HCT116 (cell line): Measurements from ENCODE around the gene CLCN1. TPM values are rescaled to one million over a fixed set of nuclear protein-coding genes. Genes with fewer than 3 reads are reported as not detected.

Source experiments
- ATAC-seq: fragments of 200-7000 bp; cut with Tn5 transposase; 2 replicates; pipeline ENCODE4 v1.9.1; 2020; ENCODE audit warnings: mild to moderate bottlenecking, moderate library complexity
- BruUV-seq: library from RNA; stranded (reverse); fragments of 400-500 nt; replicated peaks from 2 replicates; lab custom pipeline; 2021; lab: Mats Ljungman, UMichigan
- CTCF ChIA-PET: fragments of 300-600 bp; sonication (Branson Sonifier 250); formaldehyde crosslinking; loops from one replicate; lab custom pipeline; 2021; ENCODE audit warnings: antibody characterized with exemption; lab: Charles Lee
- POLR2A ChIA-PET: fragments of 300-600, 350-600 bp; sonication (Branson Sonifier 250); formaldehyde crosslinking; loops from one replicate; lab custom pipeline; 2021; ENCODE audit warnings: antibody characterized with exemption; lab: Charles Lee
- RAD21 ChIA-PET, 2 experiments: fragments of 300-600 bp; sonication (Branson Sonifier 250); formaldehyde crosslinking; loops; one replicate each; lab custom pipeline; 2023; ENCODE audit warnings: low total read pairs in 2 of 2; ENCODE audit not compliant: uncharacterized antibody in 2 of 2, unreplicated experiment in 2 of 2, low non-redundant PET in 1 of 2; lab: Charles Lee
- DNase-seq: peaks from one replicate; pipeline ENCODE4 v3.0.0-alpha.2; 2010; ENCODE audit warnings: low read depth, low spot score
- H2AFZ ChIP-seq: fragments of 200-600 bp; shearing (Covaris generic), sonication (generic); 2 replicates; pipeline ENCODE4 v1.6.1; 2017; ENCODE audit warnings: low read depth, mixed run types, mixed read lengths, antibody characterized with exemption, low read length; ENCODE audit not compliant: poor library complexity, severe bottlenecking
- H3K27ac ChIP-seq: 2 replicates; pipeline ENCODE4 v1.5.1; 2012; ENCODE audit warnings: low read depth, low read length
- H3K27me3 ChIP-seq: fragments of 200-600 bp; sonication (generic); 2 replicates; pipeline ENCODE4 v1.6.1; 2016; ENCODE audit warnings: mixed run types, low read length, mixed read lengths; ENCODE audit not compliant: insufficient read depth
- H3K36me3 ChIP-seq, 2 experiments: fragments of 200-500 bp in 1 of 2; fragments of 200-600 bp in 1 of 2; sonication (Bioruptor generic) in 1 of 2; sonication (generic) in 1 of 2; 2 replicates each; pipeline versions ENCODE4 v1.5.1 to v1.6.1; 2014 to 2016; ENCODE audit warnings: low read length in 2 of 2, inconsistent platforms in 1 of 2, mixed read lengths in 1 of 2, mixed run types in 1 of 2; ENCODE audit not compliant: insufficient read depth in 2 of 2, control insufficient read depth in 1 of 2
- H3K4me1 ChIP-seq, 2 experiments: fragments of 200-600 bp in 1 of 2; sonication (generic) in 1 of 2; 2 replicates each; pipeline versions ENCODE4 v1.5.1 to v1.6.1; 2012 to 2017; ENCODE audit warnings: low read length in 2 of 2, inconsistent platforms in 1 of 2, mild to moderate bottlenecking in 1 of 2, mixed read lengths in 1 of 2, mixed run types in 1 of 2, moderate library complexity in 1 of 2; ENCODE audit not compliant: insufficient read depth in 2 of 2, control insufficient read depth in 1 of 2
- H3K4me2 ChIP-seq: fragments of 200-600 bp; sonication (generic); 2 replicates; pipeline ENCODE4 v1.6.1; 2017; ENCODE audit warnings: mixed run types, low read length, mixed read lengths
- H3K4me3 ChIP-seq, 2 experiments: fragments of 200-600 bp in 1 of 2; sonication (generic) in 1 of 2; replicated peaks in 1 of 2; 2 replicates each; pipeline ENCODE4 v1.5.1; 2011 to 2016; ENCODE audit warnings: low read length in 2 of 2, control low read depth in 1 of 2, low read depth in 1 of 2, mild to moderate bottlenecking in 1 of 2, mixed read lengths in 1 of 2, mixed run types in 1 of 2
- H3K79me2 ChIP-seq: fragments of 200-600 bp; sonication (generic); 2 replicates; pipeline ENCODE4 v1.6.1; 2017; ENCODE audit warnings: mild to moderate bottlenecking, mixed run types, low read length, moderate library complexity, mixed read lengths; ENCODE audit not compliant: insufficient read depth
- H3K9ac ChIP-seq: fragments of 200-600 bp; sonication (generic); 2 replicates; pipeline ENCODE4 v1.6.1; 2016; ENCODE audit warnings: low read length, mixed read lengths
- H3K9me2 ChIP-seq: fragments of 200-600 bp; sonication (generic), shearing (Covaris generic); 2 replicates; pipeline ENCODE4 v1.6.1; 2017; ENCODE audit warnings: mixed run types, mild to moderate bottlenecking, moderate library complexity; ENCODE audit not compliant: insufficient read depth
- H3K9me3 ChIP-seq, 2 experiments: fragments of 200-500 bp in 1 of 2; fragments of 200-600 bp in 1 of 2; sonication (Bioruptor generic) in 1 of 2; sonication (generic) in 1 of 2; 2 replicates each; pipeline ENCODE4 v1.6.1; 2014 to 2017; ENCODE audit warnings: low read length in 2 of 2, mixed read lengths in 2 of 2, inconsistent platforms in 1 of 2, low read depth in 1 of 2, mild to moderate bottlenecking in 1 of 2, mixed run types in 1 of 2, moderate library complexity in 1 of 2; ENCODE audit not compliant: control insufficient read depth in 1 of 2, insufficient read depth in 1 of 2
- H4K20me1 ChIP-seq: fragments of 200-600 bp; sonication (generic), shearing (Covaris generic); 2 replicates; pipeline ENCODE4 v1.6.1; 2017; ENCODE audit warnings: mixed run types, mild to moderate bottlenecking, moderate library complexity; ENCODE audit not compliant: insufficient read depth
- ATF3 ChIP-seq: IDR thresholded peaks from 2 replicates; pipeline ENCODE4 v1.6.1; 2012
- CBX3 ChIP-seq: IDR thresholded peaks from 2 replicates; pipeline ENCODE4 v1.6.1; 2012; ENCODE audit warnings: low read depth
- EGR1 ChIP-seq: IDR thresholded peaks from 2 replicates; pipeline ENCODE4 v1.6.1; 2012; ENCODE audit warnings: low read depth
- EZH2 ChIP-seq: fragments of 200-600 bp; sonication (generic); IDR thresholded peaks from 2 replicates; pipeline ENCODE4 v1.6.1; 2017; ENCODE audit warnings: antibody characterized with exemption, mixed run types
- EZH2phosphoT487 ChIP-seq: fragments of 200-600 bp; IDR thresholded peaks from 2 replicates; pipeline ENCODE4 v1.6.1; 2018; ENCODE audit warnings: antibody characterized with exemption, borderline replicate concordance
- FOSL1 ChIP-seq: IDR thresholded peaks from 2 replicates; pipeline ENCODE4 v1.6.1; 2012; ENCODE audit warnings: low read depth
- JUND ChIP-seq: IDR thresholded peaks from 2 replicates; pipeline ENCODE4 v1.6.1; 2012
- POLR2A ChIP-seq: IDR thresholded peaks from 2 replicates; pipeline ENCODE4 v1.7.0; 2011; ENCODE audit warnings: borderline replicate concordance; ENCODE audit not compliant: insufficient read depth, insufficient read length; ENCODE audit errors: extremely low read depth
- POLR2AphosphoS5 ChIP-seq: IDR thresholded peaks from 2 replicates; pipeline ENCODE4 v1.6.1; 2011; ENCODE audit warnings: mild to moderate bottlenecking, low read depth, low read length, moderate library complexity
- RAD21 ChIP-seq: IDR thresholded peaks from 2 replicates; pipeline ENCODE4 v1.6.1; 2012; ENCODE audit warnings: low read depth, mild to moderate bottlenecking
- SP1 ChIP-seq: IDR thresholded peaks from 2 replicates; pipeline ENCODE4 v1.6.1; 2012; ENCODE audit warnings: low read depth
- SRF ChIP-seq: IDR thresholded peaks from 2 replicates; pipeline ENCODE4 v1.6.1; 2012; ENCODE audit warnings: low read depth
- TCF7L2 ChIP-seq: IDR thresholded peaks from 2 replicates; pipeline ENCODE4 v1.7.0; 2011; ENCODE audit warnings: borderline replicate concordance, inconsistent platforms; ENCODE audit not compliant: insufficient read depth, insufficient read length; ENCODE audit errors: extremely low read depth
- YY1 ChIP-seq: IDR thresholded peaks from 2 replicates; pipeline ENCODE4 v1.6.1; 2011; ENCODE audit warnings: low read length, low read depth, moderate library complexity, mild to moderate bottlenecking; ENCODE audit not compliant: insufficient replicate concordance; ENCODE audit errors: extremely low read depth
- ZBTB33 ChIP-seq: IDR thresholded peaks from 2 replicates; pipeline ENCODE4 v1.6.1; 2011; ENCODE audit warnings: mild to moderate bottlenecking, low read length, moderate library complexity; ENCODE audit not compliant: insufficient replicate concordance; ENCODE audit errors: extremely low read depth
- ZFX ChIP-seq: fragments of 450-650 bp; IDR thresholded peaks from 2 replicates; pipeline ENCODE4 v1.6.1; 2017
- intact Hi-C: fragments of 100-400 bp; cut with micrococcal nuclease; formaldehyde crosslinking; loops from 2 replicates; pipeline ENCODE4 v1.10.0; 2022
- total RNA-seq: library from RNA; stranded (reverse); gene quantifications from one replicate; pipeline ENCODE4 v1.2.1, GENCODE V29; 2021; ENCODE audit not compliant: unreplicated experiment

Gene CLCN1
- total RNA-seq, 1 experiment from 2014 or later: 0.47 TPM

GRCh38 chr7:143398616-143399015 lies 82.7 kb downstream of the CLCN1 start:
- DNase-seq (no peak), ATAC-seq (no peak)
- ChIA-PET POLR2A (no interaction called here), RAD21 (no interaction called here), CTCF (no interaction called here)
- H3K4me1 ChIP-seq: no peaks in the 10 kb centered on the region
- H3K9me3 ChIP-seq: no peaks in the 10 kb centered on the region
- H3K4me2 ChIP-seq: no peak overlapping the region
- H3K79me2 ChIP-seq: no peaks in the 10 kb centered on the region
- no peaks in the 10 kb centered on the region for H3K27me3 ChIP-seq
- H3K27ac ChIP-seq: no peak overlapping the region
- H2AFZ ChIP-seq: no peak overlapping the region
- intact Hi-C loops: no loop called here
- no peaks in the 10 kb centered on the region for H3K9me2 ChIP-seq
- H3K9ac ChIP-seq: no peak overlapping the region
- peaks cover 0 to 6% of the 10 kb centered on the region in 2 experiments; a peak in 2 of 4 replicates for H3K36me3 ChIP-seq
- TF ChIP-seq CBX3 (no peak), POLR2A (no peak), ZFX (no peak), ATF3 (no peak), YY1 (no peak), TCF7L2 (no peak), EZH2phosphoT487 (no peak), POLR2AphosphoS5 (no peak)
- BruUV-seq: no TSS peak
- H4K20me1 ChIP-seq: no peaks in the 10 kb centered on the region
- H3K4me3 ChIP-seq: no peak overlapping the region

GRCh38 chr7:143399151-143399550 lies 83.2 kb downstream of the CLCN1 start:
- TF ChIP-seq RAD21 (no peak), ZBTB33 (no peak), EGR1 (no peak), YY1 (no peak), CBX3 (no peak), SRF (no peak), FOSL1 (no peak), SP1 (no peak), POLR2A (no peak), JUND (no peak), EZH2phosphoT487 (no peak), EZH2 (no peak)
- Histone ChIP-seq H2AFZ (no peak overlapping the region), H3K79me2 (no peaks in the 10 kb centered on the region), H3K9me3 (no peaks in the 10 kb centered on the region), H3K4me1 (no peaks in the 10 kb centered on the region), H3K9me2 (no peaks in the 10 kb centered on the region), H3K4me2 (no peak overlapping the region), H4K20me1 (no peaks in the 10 kb centered on the region), H3K4me3 (no peak overlapping the region), H3K36me3 (peaks cover 0 to 3% of the 10 kb centered on the region in 2 experiments; a peak in 2 of 4 replicates), H3K27me3 (no peaks in the 10 kb centered on the region), H3K9ac (no peak overlapping the region), H3K27ac (no peak overlapping the region)
- ATAC-seq (no peak), DNase-seq (no peak)
- ChIA-PET POLR2A (no interaction called here), CTCF (no interaction called here), RAD21 (no interaction called here)
- intact Hi-C loops: no loop called here
- BruUV-seq: no TSS peak
